ENCODE measurements around the gene PLCD4.
A peak's percentile ranks its signal among the peaks of the same experiment; 100 is the strongest.

- TF ChIP-seq POLR2A (IDR thresholded peaks at IDR 0.05) (no peak), CTCF (IDR thresholded peaks at IDR 0.05) (peak in 1 of 3 donors; percentile 6), POLR2AphosphoS5 (IDR thresholded peaks at IDR 0.05) (no peak)
These were observed 39.9 kb upstream of the PLCD4 start for GRCh38 chr2:218567797-218568189.
